CD4-positive, CD25-positive, alpha-beta regulatory T cell (primary cell): ENCODE measurements around the gene CA5B. TPM values are rescaled to one million over a fixed set of nuclear protein-coding genes. Genes with fewer than 3 reads are reported as not detected.
"Not testable (repeated sequence)": the region's sequence is repeated elsewhere in the genome, so short reads cannot be mapped to it uniquely, and the experiment has no call there.

Experiments used
- ATAC-seq, 2 donors: fragments of 150-1000 bp; cut with Tn5 transposase; one replicate each; pipeline ENCODE4 v1.10.0; 2021; ENCODE audit warnings: low read depth in 2 of 2, moderate number of reproducible peaks in 2 of 2, moderate library complexity in 1 of 2
- DNase-seq, 3 donors: peaks; one replicate each; pipeline versions ENCODE4 v3.0.0 to v3.0.0-alpha.2; 2012 to 2022; ENCODE audit warnings: mixed read lengths in 1 of 3
- H3K27ac ChIP-seq: one replicate; pipeline ENCODE4 v1.7.0; 2013; ENCODE audit warnings: mild to moderate bottlenecking, low read length; ENCODE audit not compliant: insufficient read depth, poor library complexity, severe bottlenecking
- H3K27me3 ChIP-seq: one replicate; pipeline ENCODE4 v1.7.0; 2013; ENCODE audit warnings: low read length; ENCODE audit not compliant: control insufficient read depth, insufficient read depth
- H3K36me3 ChIP-seq: one replicate; pipeline ENCODE4 v1.7.0; 2013; ENCODE audit warnings: mild to moderate bottlenecking, low read length, moderate library complexity; ENCODE audit not compliant: control insufficient read depth, insufficient read depth
- H3K4me1 ChIP-seq: 2 replicates; pipeline ENCODE4 v1.7.0; 2013; ENCODE audit warnings: mild to moderate bottlenecking, low read length; ENCODE audit not compliant: insufficient read depth, control insufficient read depth, poor library complexity, severe bottlenecking
- H3K4me3 ChIP-seq: one replicate; pipeline ENCODE4 v1.7.0; 2013; ENCODE audit warnings: low read depth, mild to moderate bottlenecking, low read length, moderate library complexity
- H3K9me3 ChIP-seq, 2 experiments: 1 replicate in 1 of 2; 2 replicates in 1 of 2; pipeline ENCODE4 v1.7.0; 2013; ENCODE audit warnings: low read length in 2 of 2, mild to moderate bottlenecking in 1 of 2, moderate library complexity in 1 of 2; ENCODE audit not compliant: control insufficient read depth in 2 of 2
- H3K27ac Mint-ChIP-seq, 3 donors: one replicate each; pipeline ENCODE4 v1.8.0; 2020 to 2022; ENCODE audit warnings: mild to moderate bottlenecking in 3 of 3, mixed read lengths in 3 of 3, moderate library complexity in 2 of 3
- H3K27me3 Mint-ChIP-seq: one replicate; pipeline ENCODE4 v1.8.0; 2022; ENCODE audit warnings: mild to moderate bottlenecking, mixed read lengths
- H3K36me3 Mint-ChIP-seq: one replicate; pipeline ENCODE4 v1.8.0; 2020; ENCODE audit warnings: mixed read lengths
- H3K4me1 Mint-ChIP-seq, 4 donors: one replicate each; pipeline ENCODE4 v1.8.0; 2020 to 2022; ENCODE audit warnings: mixed read lengths in 4 of 4, mild to moderate bottlenecking in 1 of 4
- H3K4me3 Mint-ChIP-seq, 4 donors: one replicate each; pipeline ENCODE4 v1.8.0; 2020 to 2022; ENCODE audit warnings: mild to moderate bottlenecking in 4 of 4, mixed read lengths in 4 of 4, moderate library complexity in 3 of 4
- H3K9me3 Mint-ChIP-seq, 7 donors: one replicate each; pipeline ENCODE4 v1.8.0; 2020 to 2022; ENCODE audit warnings: mixed read lengths in 7 of 7, mild to moderate bottlenecking in 3 of 7, moderate library complexity in 2 of 7
- polyA plus RNA-seq, 4 donors: library from polyadenylated mRNA; unstranded; fragments of 300-500 nt; fragmentation: Illumina TruSeq; gene quantifications; one replicate each; pipeline ENCODE4 v1.2.3, GENCODE V29; 2021
- total RNA-seq: library from RNA; stranded (reverse); gene quantifications from one replicate; pipeline ENCODE4 v1.2.3, GENCODE V29; 2022

CA5B gene
- total and polyA plus RNA-seq, 5 donors from 2014 or later: 34.9 to 74.3 (median 52.5) TPM

DNA sequence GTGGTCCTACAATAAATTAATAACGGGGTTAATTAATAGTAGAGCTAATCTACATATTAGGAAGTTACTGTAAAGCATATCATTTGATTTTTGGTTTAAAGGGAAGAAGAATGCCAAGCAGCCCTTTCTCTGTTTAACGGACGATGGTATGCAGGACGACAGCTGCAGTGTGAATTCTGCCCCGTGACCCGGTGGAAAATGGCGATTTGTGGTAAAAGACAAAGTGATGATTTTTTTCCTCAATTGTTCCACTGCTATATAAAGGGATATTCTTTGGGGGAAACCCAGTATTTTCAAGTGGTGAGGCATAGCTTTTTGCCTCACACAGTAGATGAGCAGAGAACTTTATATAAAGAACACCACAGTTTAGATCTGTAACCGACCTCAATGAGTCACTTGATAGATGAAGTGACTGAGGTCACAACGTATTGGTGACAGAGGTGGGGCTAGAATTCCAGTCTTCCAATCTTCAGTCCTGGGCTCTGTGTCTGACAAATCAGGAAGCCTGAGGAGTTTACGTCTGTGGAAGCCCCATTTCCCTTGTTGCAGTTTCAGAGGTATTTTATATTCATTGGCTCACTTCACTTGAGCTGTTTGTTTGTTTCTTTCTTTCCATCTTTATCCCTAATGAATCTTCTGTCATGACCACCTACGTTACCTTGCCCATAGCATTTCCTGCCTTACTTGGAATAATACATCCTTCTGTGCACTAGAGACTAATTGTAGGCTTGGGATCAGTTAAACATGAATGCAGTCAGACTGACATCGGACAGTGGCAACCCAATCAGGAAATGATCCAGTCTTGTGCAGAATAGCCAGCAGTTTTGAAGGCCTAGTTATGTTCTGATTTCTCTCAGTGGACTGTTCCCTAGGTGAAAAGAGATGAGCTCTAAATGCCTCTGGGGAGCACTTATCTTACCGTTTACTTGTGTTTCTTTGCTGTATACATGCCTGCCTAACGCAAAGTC is 82.3 kb downstream of the CA5B start:
- Histone ChIP-seq H3K4me3 (no peak overlapping the region), H3K27ac (no peak overlapping the region), H3K27me3 (no peaks in the 10 kb centered on the region), H3K9me3 (no peaks in the 10 kb centered on the region), H3K4me1 (peaks cover 14% of the 10 kb centered on the region), H3K36me3 (peaks cover 50% of the 10 kb centered on the region)
- ATAC-seq (no peak), DNase-seq (no peak)
- H3K9me3 Mint-ChIP-seq: no peaks in the 10 kb centered on the region
- H3K27ac Mint-ChIP-seq: peak overlapping the region in 2 of 3 donors; percentile 21 to 84
- peaks cover 4 to 20% (median 14%) of the 10 kb centered on the region in 4 donors for H3K4me1 Mint-ChIP-seq
- peaks cover 50% of the 10 kb centered on the region for H3K36me3 Mint-ChIP-seq
- no peaks in the 10 kb centered on the region for H3K27me3 Mint-ChIP-seq
- no peak overlapping the region for H3K4me3 Mint-ChIP-seq

DNA sequence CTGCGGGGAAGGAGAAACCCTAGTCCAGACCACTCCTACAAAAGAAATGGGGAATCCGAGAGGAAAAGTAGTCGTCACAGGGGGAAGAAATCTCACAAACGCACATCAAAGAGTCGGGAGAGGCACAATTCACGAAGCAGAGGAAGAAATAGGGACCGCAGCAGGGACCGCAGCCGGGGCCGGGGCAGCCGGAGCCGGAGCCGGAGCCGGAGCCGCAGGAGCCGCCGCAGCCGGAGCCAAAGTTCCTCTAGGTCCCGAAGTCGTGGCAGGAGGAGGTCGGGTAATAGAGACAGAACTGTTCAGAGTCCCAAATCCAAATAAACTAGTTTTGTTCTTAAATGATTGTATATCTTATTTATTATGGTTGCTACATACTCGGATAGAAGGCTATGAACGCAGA is 84.9 kb downstream of the CA5B start:
- peaks cover 43% of the 10 kb centered on the region for H3K36me3 Mint-ChIP-seq
- no peaks in the 10 kb centered on the region for H3K27me3 Mint-ChIP-seq

DNA sequence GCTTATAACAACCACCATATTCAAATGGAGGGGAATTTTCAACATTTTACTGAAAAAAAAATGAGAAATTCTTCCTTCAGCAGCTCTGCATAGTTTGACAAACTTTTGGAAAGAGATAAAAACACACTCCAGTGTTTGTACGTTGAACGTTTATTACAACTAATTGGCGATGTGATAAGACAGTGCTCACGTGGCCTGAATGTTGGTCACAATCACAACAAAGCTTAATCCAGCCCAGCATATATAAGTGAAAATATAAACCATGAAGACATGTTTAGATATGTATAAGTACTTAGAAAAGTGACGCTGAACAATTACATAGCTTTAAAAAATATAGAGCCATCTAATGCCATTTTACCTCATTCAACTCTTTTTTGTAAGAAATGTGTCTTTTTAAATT is 87.9 kb downstream of the CA5B start:
- H3K27ac Mint-ChIP-seq: peak overlapping the region in 1 of 3 donors; percentile 65

More for the DNA sequence above, 84.9 kb downstream of the CA5B start:
- H3K4me3 Mint-ChIP-seq: no peak overlapping the region
- Histone ChIP-seq H3K36me3 (peaks cover 49% of the 10 kb centered on the region), H3K27ac (no peak overlapping the region), H3K4me3 (no peak overlapping the region), H3K27me3 (no peaks in the 10 kb centered on the region), H3K4me1 (no peaks in the 10 kb centered on the region), H3K9me3 (no peaks in the 10 kb centered on the region)
- ATAC-seq: no peak
- H3K4me1 Mint-ChIP-seq: peaks cover 0 to 10% (median 3%) of the 10 kb centered on the region in 4 donors
- DNase-seq: no peak
- H3K9me3 Mint-ChIP-seq: no peaks in the 10 kb centered on the region
- H3K27ac Mint-ChIP-seq: no peak overlapping the region

DNA sequence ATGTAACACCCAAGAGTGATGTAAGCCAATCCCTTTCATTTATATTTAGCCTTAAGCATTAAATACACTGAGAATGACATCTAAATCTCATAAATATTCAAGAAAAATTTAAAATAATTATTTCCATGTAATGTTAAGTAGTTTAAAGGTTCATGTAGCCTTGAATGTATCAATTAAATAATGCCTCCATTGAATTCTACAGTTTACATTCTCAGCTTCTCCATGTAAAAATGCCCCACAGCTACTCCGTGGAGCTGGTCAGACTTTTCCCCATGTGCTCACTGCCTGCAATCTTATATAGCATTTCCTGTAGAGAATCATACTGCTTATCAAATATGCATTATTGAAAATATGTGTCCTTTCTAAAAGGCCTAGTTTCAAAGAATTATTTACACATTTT is 91.1 kb downstream of the CA5B start:
- no peak overlapping the region for H3K27ac Mint-ChIP-seq
- peaks cover 9% of the 10 kb centered on the region for H3K36me3 ChIP-seq

More for the DNA sequence above, 87.9 kb downstream of the CA5B start:
- no peak overlapping the region for H3K4me3 Mint-ChIP-seq
- ATAC-seq (no peak), DNase-seq (no peak)
- Histone ChIP-seq H3K36me3 (peaks cover 28% of the 10 kb centered on the region), H3K27ac (no peak overlapping the region), H3K4me3 (no peak overlapping the region), H3K4me1 (no peaks in the 10 kb centered on the region), H3K9me3 (no peaks in the 10 kb centered on the region), H3K27me3 (no peaks in the 10 kb centered on the region)
- peaks cover 0 to 7% (median 4%) of the 10 kb centered on the region in 4 donors for H3K4me1 Mint-ChIP-seq
- H3K36me3 Mint-ChIP-seq: peaks cover 38% of the 10 kb centered on the region
- H3K27me3 Mint-ChIP-seq: no peaks in the 10 kb centered on the region
- no peaks in the 10 kb centered on the region for H3K9me3 Mint-ChIP-seq

DNA sequence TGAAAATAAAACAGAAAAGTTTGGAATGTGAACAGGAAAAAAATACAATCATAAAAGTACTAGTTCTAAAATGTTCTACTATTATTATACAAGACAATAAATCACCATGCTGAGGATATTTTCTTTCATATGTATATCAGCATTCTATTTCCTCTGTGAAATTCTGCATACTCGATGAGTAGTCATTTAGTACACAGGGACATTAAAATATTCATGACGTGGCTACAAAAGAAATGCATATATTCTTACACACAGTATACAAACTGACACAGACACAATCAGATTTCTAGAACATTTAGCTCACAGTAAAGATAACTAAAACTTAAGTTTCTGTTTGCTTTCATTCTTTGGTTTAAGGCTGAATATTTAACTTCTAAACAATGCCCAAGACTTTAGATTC is 93.3 kb downstream of the CA5B start:
- H3K27ac ChIP-seq, H3K4me3 ChIP-seq, DNase-seq, H3K36me3 ChIP-seq, ATAC-seq, H3K4me1 ChIP-seq, H3K9me3 Mint-ChIP-seq, H3K9me3 ChIP-seq, H3K27me3 Mint-ChIP-seq, H3K27ac Mint-ChIP-seq, H3K4me3 Mint-ChIP-seq, H3K27me3 ChIP-seq: not testable (repeated sequence)
- H3K4me1 Mint-ChIP-seq: peaks cover 3 to 12% (median 6%) of the 10 kb centered on the region in 4 donors
- peaks cover 22% of the 10 kb centered on the region for H3K36me3 Mint-ChIP-seq

More for the DNA sequence above, 91.1 kb downstream of the CA5B start:
- Histone ChIP-seq H3K27ac (no peak overlapping the region), H3K9me3 (no peaks in the 10 kb centered on the region), H3K27me3 (no peaks in the 10 kb centered on the region), H3K4me1 (no peaks in the 10 kb centered on the region), H3K4me3 (no peak overlapping the region)
- Mint-ChIP-seq H3K4me1 (peaks cover 0 to 10% (median 6%) of the 10 kb centered on the region in 4 donors), H3K4me3 (no peak overlapping the region), H3K36me3 (peaks cover 22% of the 10 kb centered on the region), H3K9me3 (no peaks in the 10 kb centered on the region), H3K27me3 (no peaks in the 10 kb centered on the region)
- ATAC-seq: no peak
- no peak for DNase-seq

DNA sequence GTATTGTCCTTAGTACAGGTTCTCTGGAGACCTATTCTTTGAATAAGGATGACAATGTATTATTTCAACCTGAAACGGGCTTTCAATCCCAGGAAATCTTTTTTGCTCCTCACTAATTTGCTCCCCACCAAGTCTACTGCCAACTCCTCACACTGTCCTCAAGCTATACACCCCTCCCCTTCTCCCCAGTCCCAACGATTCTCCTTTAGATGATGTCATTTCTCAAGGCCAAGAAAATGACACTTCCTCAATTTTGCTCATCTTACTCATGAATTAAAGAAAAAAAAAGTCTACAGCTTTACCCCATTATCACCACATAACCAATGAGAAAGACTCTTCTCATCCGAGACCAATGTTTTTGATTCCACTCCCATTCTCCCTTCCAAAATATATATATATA is 96.0 kb downstream of the CA5B start:
- Histone ChIP-seq H3K4me3 (no peak overlapping the region), H3K27me3 (no peaks in the 10 kb centered on the region), H3K27ac (no peak overlapping the region), H3K9me3 (no peaks in the 10 kb centered on the region), H3K36me3 (no peaks in the 10 kb centered on the region), H3K4me1 (no peaks in the 10 kb centered on the region)
- H3K9me3 Mint-ChIP-seq: no peaks in the 10 kb centered on the region
- no peak overlapping the region for H3K4me3 Mint-ChIP-seq
- H3K27ac Mint-ChIP-seq: peak overlapping the region in 2 of 3 donors; percentile 36 to 59
- no peak for DNase-seq
- peaks cover 3 to 8% (median 7%) of the 10 kb centered on the region in 4 donors for H3K4me1 Mint-ChIP-seq
- peaks cover 14% of the 10 kb centered on the region for H3K36me3 Mint-ChIP-seq
- no peaks in the 10 kb centered on the region for H3K27me3 Mint-ChIP-seq
- no peak for ATAC-seq

DNA sequence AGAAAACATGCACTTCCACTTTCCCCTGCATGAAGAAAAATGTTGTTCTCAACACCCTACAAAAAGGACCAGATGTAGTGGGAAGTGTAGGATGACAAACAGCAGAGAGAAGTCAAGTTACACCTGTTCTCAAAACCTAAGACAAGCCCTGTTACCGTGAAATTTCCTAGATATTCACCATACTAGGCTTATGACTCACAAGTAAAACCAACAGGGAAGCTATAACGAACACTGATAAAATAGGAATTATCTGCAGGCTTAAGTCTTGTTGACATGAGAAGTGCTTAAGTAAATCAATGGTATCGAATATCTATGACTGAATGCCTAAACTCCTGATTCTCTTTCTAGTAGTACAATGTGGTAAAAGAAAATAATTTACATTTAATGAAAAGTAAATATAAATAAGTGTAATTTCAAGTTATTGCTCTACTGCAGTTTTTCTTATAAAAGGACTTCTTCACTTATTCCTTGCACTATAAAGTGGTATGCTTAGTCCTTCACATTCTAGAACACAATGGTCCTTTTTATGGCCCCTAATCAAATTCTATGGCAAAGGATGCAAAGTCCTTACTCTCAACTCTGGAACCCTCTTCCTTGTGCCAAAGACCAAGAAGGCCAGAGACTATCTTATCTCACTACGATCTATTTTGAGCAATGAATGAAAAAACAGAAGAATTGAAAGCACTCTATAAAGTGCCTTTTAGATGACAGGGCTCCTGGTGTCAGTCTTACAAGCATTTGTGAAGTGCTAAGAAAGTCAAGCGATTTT is 96.9 kb downstream of the CA5B start:
- H3K27ac Mint-ChIP-seq: peak overlapping the region in 2 of 3 donors; percentile 11 to 29

More for the DNA sequence above, 96.9 kb downstream of the CA5B start:
- Histone ChIP-seq H3K4me1 (no peaks in the 10 kb centered on the region), H3K27ac (no peak overlapping the region), H3K4me3 (no peak overlapping the region), H3K27me3 (no peaks in the 10 kb centered on the region), H3K36me3 (peaks cover 2% of the 10 kb centered on the region), H3K9me3 (no peaks in the 10 kb centered on the region)
- H3K9me3 Mint-ChIP-seq: no peaks in the 10 kb centered on the region
- no peak for ATAC-seq
- peaks cover 3 to 8% (median 7%) of the 10 kb centered on the region in 4 donors for H3K4me1 Mint-ChIP-seq
- no peak overlapping the region for H3K4me3 Mint-ChIP-seq
- H3K27me3 Mint-ChIP-seq: no peaks in the 10 kb centered on the region
- peaks cover 17% of the 10 kb centered on the region for H3K36me3 Mint-ChIP-seq
- DNase-seq: no peak
